Lower lobe of right lung (tissue), 2 donors: ENCODE data around the gene GNL1. TPM values are rescaled to one million over a fixed set of nuclear protein-coding genes. Genes with fewer than 3 reads are reported as not detected.
A peak's percentile ranks its signal among the peaks of the same experiment; 100 is the strongest.

Experiments
- ATAC-seq, 2 donors: fragments of 200-7000 bp; cut with Tn5 transposase; one replicate each; pipeline ENCODE4 v1.9.1; 2020 to 2022; ENCODE audit warnings: mild to moderate bottlenecking in 2 of 2, moderate library complexity in 2 of 2
- DNase-seq: peaks from one replicate; pipeline ENCODE4 v3.0.0-alpha.2; 2020
- H3K27ac ChIP-seq: fragments of 200-600 bp; one replicate; pipeline ENCODE4 v1.8.0; 2022
- H3K27me3 ChIP-seq: fragments of 200-600 bp; one replicate; pipeline ENCODE4 v1.8.0; 2022; ENCODE audit warnings: low read depth
- H3K36me3 ChIP-seq: fragments of 200-600 bp; one replicate; pipeline ENCODE4 v1.8.0; 2022; ENCODE audit warnings: mild to moderate bottlenecking
- H3K4me1 ChIP-seq: fragments of 200-600 bp; one replicate; pipeline ENCODE4 v1.8.0; 2022
- H3K4me3 ChIP-seq: fragments of 200-600 bp; one replicate; pipeline ENCODE4 v1.8.0; 2022; ENCODE audit warnings: mild to moderate bottlenecking
- H3K9me3 ChIP-seq: fragments of 200-600 bp; one replicate; pipeline ENCODE4 v1.8.0; 2022
- intact Hi-C: fragments of 100-400 bp; cut with DNase I; formaldehyde crosslinking; loops from one replicate; pipeline ENCODE4 v1.11.0; 2022
- total RNA-seq: library from RNA; stranded (reverse); fragmentation: NEBNext Ultra II Directional; extraction: Animal tissue kit (Norgen Biotek cat#: 25700); gene quantifications from one replicate; pipeline ENCODE4 v1.2.1, GENCODE V29; 2021
- TF ChIP-seq, protein P1 (sequence below): fragments of 200-600 bp; IDR thresholded peaks from one replicate; pipeline ENCODE4 v1.8.0; 2022; ENCODE audit warnings: antibody characterized with exemption, mild to moderate bottlenecking
- donor health status: DM: no; HTN: yes; CAD: no; lungs with severe emphysema.

GNL1 gene
- total RNA-seq, 1 donor from 2014 or later, result 54.9 TPM

DNA sequence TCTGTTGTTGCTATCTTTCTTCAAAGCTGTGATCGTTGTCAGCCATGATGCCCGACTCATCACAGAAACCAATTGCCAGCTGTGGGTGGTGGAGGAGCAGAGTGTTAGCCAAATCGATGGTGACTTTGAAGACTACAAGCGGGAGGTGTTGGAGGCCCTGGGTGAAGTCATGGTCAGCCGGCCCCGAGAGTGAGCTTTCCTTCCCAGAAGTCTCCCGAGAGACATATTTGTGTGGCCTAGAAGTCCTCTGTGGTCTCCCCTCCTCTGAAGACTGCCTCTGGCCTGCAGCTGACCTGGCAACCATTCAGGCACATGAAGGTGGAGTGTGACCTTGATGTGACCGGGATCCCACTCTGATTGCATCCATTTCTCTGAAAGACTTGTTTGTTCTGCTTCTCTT lies 34.2 kb upstream of the GNL1 start:
- ATAC-seq, result peak in 1 of 2 donors; percentile 8
- no peak for DNase-seq
- peaks cover 100% of the 10 kb centered on the region for H3K36me3 ChIP-seq
- peak overlapping the region; percentile 56 for H3K27ac ChIP-seq
- intact Hi-C loops, result no loop called here
- TF ChIP-seq, protein P1, sequence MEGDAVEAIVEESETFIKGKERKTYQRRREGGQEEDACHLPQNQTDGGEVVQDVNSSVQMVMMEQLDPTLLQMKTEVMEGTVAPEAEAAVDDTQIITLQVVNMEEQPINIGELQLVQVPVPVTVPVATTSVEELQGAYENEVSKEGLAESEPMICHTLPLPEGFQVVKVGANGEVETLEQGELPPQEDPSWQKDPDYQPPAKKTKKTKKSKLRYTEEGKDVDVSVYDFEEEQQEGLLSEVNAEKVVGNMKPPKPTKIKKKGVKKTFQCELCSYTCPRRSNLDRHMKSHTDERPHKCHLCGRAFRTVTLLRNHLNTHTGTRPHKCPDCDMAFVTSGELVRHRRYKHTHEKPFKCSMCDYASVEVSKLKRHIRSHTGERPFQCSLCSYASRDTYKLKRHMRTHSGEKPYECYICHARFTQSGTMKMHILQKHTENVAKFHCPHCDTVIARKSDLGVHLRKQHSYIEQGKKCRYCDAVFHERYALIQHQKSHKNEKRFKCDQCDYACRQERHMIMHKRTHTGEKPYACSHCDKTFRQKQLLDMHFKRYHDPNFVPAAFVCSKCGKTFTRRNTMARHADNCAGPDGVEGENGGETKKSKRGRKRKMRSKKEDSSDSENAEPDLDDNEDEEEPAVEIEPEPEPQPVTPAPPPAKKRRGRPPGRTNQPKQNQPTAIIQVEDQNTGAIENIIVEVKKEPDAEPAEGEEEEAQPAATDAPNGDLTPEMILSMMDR, result no peak
- H3K27me3 ChIP-seq, result no peaks in the 10 kb centered on the region
- no peaks in the 10 kb centered on the region for H3K9me3 ChIP-seq
- H3K4me3 ChIP-seq, result no peak overlapping the region
- peaks cover 10% of the 10 kb centered on the region for H3K4me1 ChIP-seq

DNA sequence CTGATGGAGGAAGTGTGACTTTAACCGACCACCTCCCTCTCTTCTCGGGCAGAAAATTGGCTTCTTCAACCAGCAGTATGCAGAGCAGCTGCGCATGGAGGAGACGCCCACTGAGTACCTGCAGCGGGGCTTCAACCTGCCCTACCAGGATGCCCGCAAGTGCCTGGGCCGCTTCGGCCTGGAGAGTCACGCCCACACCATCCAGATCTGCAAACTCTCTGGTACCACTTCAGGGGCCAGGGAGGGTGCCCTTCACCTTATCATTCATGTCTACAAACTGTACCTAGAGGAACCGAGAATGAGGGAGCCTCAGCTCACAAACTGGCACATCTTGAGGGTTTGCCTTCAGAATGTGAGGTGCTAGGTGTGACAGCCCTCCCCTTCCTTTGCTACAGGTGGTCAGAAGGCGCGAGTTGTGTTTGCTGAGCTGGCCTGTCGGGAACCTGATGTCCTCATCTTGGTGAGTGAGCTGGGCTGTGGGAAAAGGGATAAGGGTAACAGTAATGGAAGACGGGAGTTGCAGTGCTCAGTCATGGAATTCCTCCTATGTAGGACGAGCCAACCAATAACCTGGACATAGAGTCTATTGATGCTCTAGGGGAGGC lies 33.6 kb upstream of the GNL1 start:
- intact Hi-C loops, result no loop called here
- ATAC-seq, result peak in 1 of 2 donors; percentile 35
- Histone ChIP-seq H3K4me3 (no peak overlapping the region), H3K27ac (no peak overlapping the region), H3K27me3 (no peaks in the 10 kb centered on the region), H3K9me3 (no peaks in the 10 kb centered on the region), H3K4me1 (peaks cover 10% of the 10 kb centered on the region), H3K36me3 (peaks cover 100% of the 10 kb centered on the region)
- DNase-seq, result no peak
- TF ChIP-seq, protein P1, result no peak

DNA sequence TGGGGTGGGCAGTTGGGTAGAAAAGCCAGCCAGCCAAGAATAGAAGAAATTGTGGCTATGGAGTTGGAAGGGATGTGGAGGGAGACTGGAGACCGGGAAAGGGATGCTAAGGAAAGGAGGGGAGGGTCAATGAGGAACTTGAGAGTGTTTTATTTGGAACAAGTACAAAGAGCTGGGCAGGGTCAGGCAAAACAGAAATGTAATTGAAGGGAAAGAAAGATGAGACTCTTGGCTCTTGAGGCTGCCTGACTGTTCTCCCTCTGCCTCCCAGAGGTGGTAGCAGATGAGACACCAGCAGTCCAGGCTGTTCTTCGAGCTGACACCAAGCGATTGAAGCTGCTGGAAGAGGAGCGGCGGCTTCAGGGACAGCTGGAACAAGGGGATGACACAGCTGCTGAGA lies 27.6 kb upstream of the GNL1 start:
- intact Hi-C loops, result no loop called here
- H3K27me3 ChIP-seq, result no peaks in the 10 kb centered on the region

DNA sequence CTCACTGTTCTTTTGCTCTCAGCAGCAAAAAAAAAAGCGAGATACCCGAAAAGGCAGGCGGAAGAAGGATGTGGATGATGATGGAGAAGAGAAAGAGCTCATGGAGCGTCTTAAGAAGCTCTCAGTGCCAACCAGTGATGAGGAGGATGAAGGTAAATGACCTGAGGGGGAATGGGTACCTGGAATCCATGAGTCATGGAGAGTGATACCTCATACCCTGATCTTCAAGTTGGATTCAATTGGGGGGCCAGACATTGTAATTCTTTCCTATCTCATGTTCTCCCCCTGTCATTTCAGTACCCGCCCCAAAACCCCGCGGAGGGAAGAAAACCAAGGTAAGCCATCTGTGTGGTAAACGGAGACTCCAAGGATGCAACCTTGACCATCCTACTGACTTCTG lies 21.8 kb upstream of the GNL1 start:
- DNase-seq (no peak), ATAC-seq (no peak)
- H3K27me3 ChIP-seq, result no peaks in the 10 kb centered on the region
- no peaks in the 10 kb centered on the region for H3K9me3 ChIP-seq
- H3K4me1 ChIP-seq, result peaks cover 14% of the 10 kb centered on the region
- peaks cover 69% of the 10 kb centered on the region for H3K36me3 ChIP-seq
- TF ChIP-seq, protein P1, result no peak
- H3K27ac ChIP-seq, result no peak overlapping the region
- H3K4me3 ChIP-seq, result no peak overlapping the region
- intact Hi-C loops, result no loop called here

More for the DNA sequence above, 27.6 kb upstream of the GNL1 start:
- Histone ChIP-seq H3K27ac (no peak overlapping the region), H3K9me3 (no peaks in the 10 kb centered on the region), H3K4me1 (no peaks in the 10 kb centered on the region), H3K36me3 (peaks cover 100% of the 10 kb centered on the region), H3K4me3 (no peak overlapping the region)
- TF ChIP-seq, protein P1, result no peak
- no peak for DNase-seq
- ATAC-seq, result no peak

DNA sequence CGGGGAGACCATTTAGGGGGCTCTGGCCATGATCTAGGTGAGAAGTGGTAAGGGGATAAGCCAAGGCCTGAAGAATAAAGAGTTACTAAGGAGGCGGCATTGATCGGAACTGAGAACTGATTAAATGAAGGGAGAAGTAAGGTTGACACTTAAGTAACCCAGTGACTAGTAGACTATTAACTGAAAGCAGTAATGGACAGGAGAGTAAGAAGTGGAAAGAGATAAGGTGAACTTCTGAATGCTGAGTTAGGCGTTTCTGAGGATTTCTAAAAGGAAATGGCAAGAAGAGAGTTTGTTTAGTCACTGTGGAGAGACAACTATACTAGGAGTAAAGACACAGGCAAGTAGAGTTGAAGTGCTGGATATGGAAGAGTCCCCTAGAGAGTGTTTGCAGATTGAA lies 16.8 kb upstream of the GNL1 start:
- Histone ChIP-seq H3K36me3 (peaks cover 20% of the 10 kb centered on the region), H3K9me3 (no peaks in the 10 kb centered on the region), H3K4me3 (no peak overlapping the region), H3K27ac (no peak overlapping the region), H3K4me1 (peaks cover 41% of the 10 kb centered on the region), H3K27me3 (no peaks in the 10 kb centered on the region)
- TF ChIP-seq, protein P1, result no peak
- intact Hi-C loops, result no loop called here
- no peak for DNase-seq
- ATAC-seq, result no peak
